Chondrocyte (in vitro differentiated cells): Measurements from ENCODE around the gene MTFMT. TPM values are rescaled to one million over a fixed set of nuclear protein-coding genes. Genes with fewer than 3 reads are reported as not detected.

Experiments
- DNase-seq: peaks from one replicate; pipeline ENCODE4 v3.0.0; 2021; ENCODE audit warnings: mixed read lengths, low spot score
- H3K27ac Mint-ChIP-seq: one replicate; pipeline ENCODE4 v1.8.0; 2021; ENCODE audit warnings: mild to moderate bottlenecking, moderate library complexity, mixed read lengths; ENCODE audit not compliant: unreplicated experiment
- H3K27me3 Mint-ChIP-seq: 2 replicates; pipeline ENCODE4 v1.8.0; 2021; ENCODE audit warnings: low read depth, mixed read lengths
- H3K36me3 Mint-ChIP-seq: 2 replicates; pipeline ENCODE4 v1.8.0; 2021; ENCODE audit warnings: low read depth, mixed read lengths
- H3K4me1 Mint-ChIP-seq: 2 replicates; pipeline ENCODE4 v1.8.0; 2021; ENCODE audit warnings: low read depth, mild to moderate bottlenecking, mixed read lengths
- H3K4me3 Mint-ChIP-seq: one replicate; pipeline ENCODE4 v1.8.0; 2021; ENCODE audit warnings: mild to moderate bottlenecking, moderate library complexity, mixed read lengths; ENCODE audit not compliant: unreplicated experiment
- H3K9me3 Mint-ChIP-seq: 2 replicates; pipeline ENCODE4 v1.8.0; 2021; ENCODE audit warnings: low read depth, mixed read lengths
- total RNA-seq: library from RNA; stranded (reverse); gene quantifications from 3 replicates; pipeline ENCODE4 v1.2.1, GENCODE V29; 2021
- TF ChIP-seq, protein P1 (sequence below): fragments of 200-600 bp; sonication (generic); IDR thresholded peaks from 2 replicates; pipeline ENCODE4 v1.5.0; 2021; ENCODE audit warnings: antibody characterized with exemption, mild to moderate bottlenecking, moderate library complexity

MTFMT gene
- total RNA-seq, 1 donor from 2014 or later = 13.4 TPM

DNA sequence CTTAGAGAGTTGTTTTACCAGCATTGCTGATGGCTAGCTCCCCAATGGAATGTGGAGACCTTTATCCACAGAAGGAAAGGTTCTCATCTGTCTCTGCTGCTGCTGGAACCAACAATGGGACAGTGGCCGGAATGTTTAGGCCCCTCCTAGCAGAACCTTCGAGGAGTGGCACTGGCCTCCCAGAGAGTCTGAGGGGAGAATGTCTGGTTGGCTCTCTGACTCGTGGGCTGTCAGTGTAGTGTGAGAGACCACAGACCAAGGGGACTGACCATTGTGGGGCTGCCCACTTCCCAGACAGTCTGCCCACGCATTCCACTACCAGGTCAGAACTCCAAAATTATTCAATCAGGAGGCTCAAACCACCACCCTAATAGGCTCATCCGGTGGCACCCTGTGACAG lies 33.3 kb upstream of the MTFMT start:
- Mint-ChIP-seq H3K27ac (no peak overlapping the region), H3K27me3 (no peaks in the 10 kb centered on the region), H3K4me3 (no peak overlapping the region), H3K4me1 (peaks cover 55% of the 10 kb centered on the region), H3K9me3 (peaks cover 2% of the 10 kb centered on the region), H3K36me3 (no peaks in the 10 kb centered on the region)
- TF ChIP-seq, protein P1, sequence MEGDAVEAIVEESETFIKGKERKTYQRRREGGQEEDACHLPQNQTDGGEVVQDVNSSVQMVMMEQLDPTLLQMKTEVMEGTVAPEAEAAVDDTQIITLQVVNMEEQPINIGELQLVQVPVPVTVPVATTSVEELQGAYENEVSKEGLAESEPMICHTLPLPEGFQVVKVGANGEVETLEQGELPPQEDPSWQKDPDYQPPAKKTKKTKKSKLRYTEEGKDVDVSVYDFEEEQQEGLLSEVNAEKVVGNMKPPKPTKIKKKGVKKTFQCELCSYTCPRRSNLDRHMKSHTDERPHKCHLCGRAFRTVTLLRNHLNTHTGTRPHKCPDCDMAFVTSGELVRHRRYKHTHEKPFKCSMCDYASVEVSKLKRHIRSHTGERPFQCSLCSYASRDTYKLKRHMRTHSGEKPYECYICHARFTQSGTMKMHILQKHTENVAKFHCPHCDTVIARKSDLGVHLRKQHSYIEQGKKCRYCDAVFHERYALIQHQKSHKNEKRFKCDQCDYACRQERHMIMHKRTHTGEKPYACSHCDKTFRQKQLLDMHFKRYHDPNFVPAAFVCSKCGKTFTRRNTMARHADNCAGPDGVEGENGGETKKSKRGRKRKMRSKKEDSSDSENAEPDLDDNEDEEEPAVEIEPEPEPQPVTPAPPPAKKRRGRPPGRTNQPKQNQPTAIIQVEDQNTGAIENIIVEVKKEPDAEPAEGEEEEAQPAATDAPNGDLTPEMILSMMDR = no peak
- no peak for DNase-seq

GRCh38 chr15:65062061-65062460 lies 32.6 kb upstream of the MTFMT start:
- TF ChIP-seq, protein P1 = no peak
- H3K4me1 Mint-ChIP-seq = peaks cover 57% of the 10 kb centered on the region
- H3K27me3 Mint-ChIP-seq = no peaks in the 10 kb centered on the region
- H3K36me3 Mint-ChIP-seq = peaks cover 2% of the 10 kb centered on the region
- H3K4me3 Mint-ChIP-seq = no peak overlapping the region
- H3K9me3 Mint-ChIP-seq = peaks cover 2% of the 10 kb centered on the region
- no peak overlapping the region for H3K27ac Mint-ChIP-seq
- DNase-seq = no peak

DNA sequence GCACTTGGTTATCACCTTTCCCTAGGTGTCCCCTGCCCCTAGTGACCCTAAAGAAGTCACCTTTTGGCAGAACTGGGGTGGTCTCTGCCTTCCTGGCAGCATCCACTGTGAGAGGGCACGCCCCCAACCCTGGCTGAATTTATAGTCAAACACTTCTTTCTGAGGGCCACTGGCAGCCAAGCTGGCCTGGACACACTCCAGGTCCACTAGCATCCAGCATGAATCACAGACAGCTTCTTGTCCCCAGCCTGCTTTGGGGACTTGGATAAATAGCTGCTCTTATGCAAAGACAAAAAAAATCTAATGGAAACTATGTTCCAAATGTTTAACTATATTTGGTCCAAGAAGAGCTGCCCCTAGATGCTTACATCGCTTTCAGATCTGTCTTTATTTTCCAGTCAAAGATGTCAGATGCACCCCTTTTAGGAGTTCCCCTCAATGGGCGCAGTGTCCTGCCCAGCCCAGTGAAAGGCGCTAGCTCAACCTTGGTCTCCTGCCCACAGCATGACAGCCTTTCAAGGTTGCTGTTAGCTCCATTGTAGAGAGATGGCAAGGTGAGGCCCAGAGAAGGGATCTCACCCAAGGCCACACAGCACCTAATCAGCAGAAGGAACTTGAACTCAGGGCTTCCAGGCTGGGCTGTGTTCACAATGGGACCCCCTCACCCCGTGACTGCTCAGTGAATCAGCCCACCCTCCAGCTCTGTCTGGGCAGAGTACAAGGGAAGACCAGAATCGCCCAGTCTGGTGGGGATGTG lies 31.4 kb upstream of the MTFMT start:
- TF ChIP-seq, protein P1 = no peak
- Mint-ChIP-seq H3K4me3 (no peak overlapping the region), H3K27ac (peak overlapping the region; percentile 8), H3K4me1 (peaks cover 50% of the 10 kb centered on the region), H3K9me3 (peaks cover 2% of the 10 kb centered on the region), H3K36me3 (peaks cover 2% of the 10 kb centered on the region), H3K27me3 (no peaks in the 10 kb centered on the region)
- no peak for DNase-seq

DNA sequence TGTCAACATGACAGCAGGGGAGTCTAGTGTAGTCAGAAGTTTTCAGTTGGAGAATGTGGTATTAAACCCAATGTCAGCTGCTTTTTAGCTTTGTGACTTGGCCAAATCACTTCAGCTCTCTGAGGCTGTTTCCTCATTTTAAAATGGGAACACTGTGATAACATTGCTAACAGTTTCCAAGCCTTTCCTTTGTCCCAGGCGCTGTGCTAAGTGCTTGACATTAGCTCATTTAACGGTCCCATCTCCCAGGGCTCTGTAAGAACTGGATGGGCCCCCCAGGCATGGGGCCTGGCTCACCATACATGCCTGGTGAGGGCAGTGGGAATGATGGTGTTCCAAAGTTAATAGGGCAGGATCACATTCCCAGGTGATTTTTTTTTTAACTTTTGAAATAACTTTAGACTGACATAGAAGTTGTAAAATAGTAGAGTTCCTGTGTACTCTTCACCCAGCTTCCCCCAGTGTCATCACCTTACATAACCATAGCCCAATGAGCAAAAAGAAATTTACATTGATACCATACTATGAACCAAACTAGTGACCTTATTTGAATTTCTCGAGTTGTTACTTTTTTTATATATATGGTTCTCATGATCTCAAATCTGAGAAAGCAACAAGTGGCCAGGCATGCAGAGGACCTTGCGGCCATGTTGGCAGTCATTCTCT lies 30.6 kb upstream of the MTFMT start:
- DNase-seq = no peak
- Mint-ChIP-seq H3K36me3 (peaks cover 2% of the 10 kb centered on the region), H3K4me3 (no peak overlapping the region), H3K4me1 (peaks cover 50% of the 10 kb centered on the region), H3K27me3 (no peaks in the 10 kb centered on the region), H3K27ac (no peak overlapping the region), H3K9me3 (peaks cover 2% of the 10 kb centered on the region)
- TF ChIP-seq, protein P1 = no peak

GRCh38 chr15:65059369-65059750 lies 29.9 kb upstream of the MTFMT start:
- TF ChIP-seq, protein P1 = no peak
- H3K36me3 Mint-ChIP-seq = peaks cover 2% of the 10 kb centered on the region
- peaks cover 2% of the 10 kb centered on the region for H3K9me3 Mint-ChIP-seq
- no peak overlapping the region for H3K27ac Mint-ChIP-seq
- no peak for DNase-seq
- H3K4me1 Mint-ChIP-seq = peaks cover 50% of the 10 kb centered on the region
- no peaks in the 10 kb centered on the region for H3K27me3 Mint-ChIP-seq
- no peak overlapping the region for H3K4me3 Mint-ChIP-seq
